ENCODE results near the gene ITPR3. TPM values are rescaled to one million over a fixed set of nuclear protein-coding genes. Genes with fewer than 3 reads are reported as not detected.

Gene ITPR3
- total RNA-seq, 3 donors from 2014 or later = 60.2 to 111 (median 103) TPM

GRCh38 chr6:33597551-33598322 lies 23.4 kb upstream of the ITPR3 start:
- intact Hi-C loops (cut with DNase I, micrococcal nuclease) = no loop called here
- DNase-seq (peak in 1 of 3 donors; percentile 28), ATAC-seq (no peak)
- Histone ChIP-seq H3K9me3 (no peaks in the 10 kb centered on the region), H3K36me3 (ENCODE audit: low read depth) (no peaks in the 10 kb centered on the region), H3K4me3 (no peak overlapping the region), H3K4me1 (ENCODE audit: low read depth) (no peaks in the 10 kb centered on the region)
- TF ChIP-seq CTCF (IDR thresholded peaks at IDR 0.05) = no peak

- no peaks in the 10 kb centered on the region for H3K36me3 ChIP-seq (ENCODE audit: low read depth)
- DNase-seq = peak in 2 of 3 donors; percentile 44 to 60
- peak; percentile 55 for ATAC-seq
- no peak for TF ChIP-seq CTCF (IDR thresholded peaks at IDR 0.05)
- H3K9me3 ChIP-seq = no peaks in the 10 kb centered on the region
- intact Hi-C loops (cut with DNase I, micrococcal nuclease) = no loop called here
- no peaks in the 10 kb centered on the region for H3K4me1 ChIP-seq (ENCODE audit: low read depth)
- no peak overlapping the region for H3K4me3 ChIP-seq
Measured at GRCh38 chr6:33599413-33599938, 21.6 kb upstream of the ITPR3 start.

GRCh38 chr6:33600761-33601160 lies 20.4 kb upstream of the ITPR3 start:
- Histone ChIP-seq H3K4me1 (ENCODE audit: low read depth) (no peaks in the 10 kb centered on the region), H3K36me3 (ENCODE audit: low read depth) (no peaks in the 10 kb centered on the region), H3K9me3 (peaks cover 2% of the 10 kb centered on the region), H3K4me3 (no peak overlapping the region)
- DNase-seq (no peak), ATAC-seq (no peak)
- no peak for TF ChIP-seq CTCF (IDR thresholded peaks at IDR 0.05)
- intact Hi-C loops (cut with DNase I, micrococcal nuclease) = no loop called here

GRCh38 chr6:33602180-33602579 lies 18.9 kb upstream of the ITPR3 start:
- H3K9me3 ChIP-seq = peaks cover 2% of the 10 kb centered on the region
- ATAC-seq (no peak), DNase-seq (no peak)
- intact Hi-C loops (cut with DNase I, micrococcal nuclease) = no loop called here
- no peaks in the 10 kb centered on the region for H3K4me1 ChIP-seq (ENCODE audit: low read depth)
- no peak for TF ChIP-seq CTCF (IDR thresholded peaks at IDR 0.05)
- no peak overlapping the region for H3K4me3 ChIP-seq
- H3K36me3 ChIP-seq (ENCODE audit: low read depth) = no peaks in the 10 kb centered on the region

GRCh38 chr6:33604941-33605854 lies 15.9 kb upstream of the ITPR3 start:
- Histone ChIP-seq H3K9me3 (peaks cover 2% of the 10 kb centered on the region), H3K4me3 (no peak overlapping the region), H3K36me3 (ENCODE audit: low read depth) (no peaks in the 10 kb centered on the region), H3K4me1 (ENCODE audit: low read depth) (no peaks in the 10 kb centered on the region)
- ATAC-seq (no peak), DNase-seq (no peak)
- no peak for TF ChIP-seq CTCF (IDR thresholded peaks at IDR 0.05)
- intact Hi-C loops (cut with DNase I, micrococcal nuclease) = no loop called here

All from mucosa of descending colon (tissue), 3 donors.